Caco-2 (cell line): ENCODE measurements around the gene SPIN1. TPM values are rescaled to one million over a fixed set of nuclear protein-coding genes. Genes with fewer than 3 reads are reported as not detected.
"Not testable (repeated sequence)": the region's sequence is repeated elsewhere in the genome, so short reads cannot be mapped to it uniquely, and the experiment has no call there.

Experiments
- BruUV-seq: library from RNA; stranded (reverse); fragments of 400-500 nt; replicated peaks from 2 replicates; lab custom pipeline; 2021; lab: Mats Ljungman, UMichigan
- CTCF ChIA-PET: fragments of 300-600 bp; sonication (Branson Sonifier 250); formaldehyde crosslinking; loops from one replicate; lab custom pipeline; 2022; ENCODE audit warnings: antibody characterized with exemption; lab: Charles Lee
- POLR2A ChIA-PET: fragments of 300-600 bp; sonication (Branson Sonifier 250); formaldehyde crosslinking; loops from one replicate; lab custom pipeline; 2022; ENCODE audit warnings: antibody characterized with exemption; lab: Charles Lee
- DNase-seq, 2 experiments: peaks; one replicate each; pipeline versions ENCODE4 v3.0.0 to v3.0.0-alpha.2; 2020 to 2022
- H3K27me3 ChIP-seq: replicated peaks from 2 replicates; pipeline ENCODE4 v1.6.0; 2011; ENCODE audit warnings: low read length; ENCODE audit not compliant: control insufficient read depth, insufficient read depth
- H3K36me3 ChIP-seq: 2 replicates; pipeline ENCODE4 v1.5.1; 2011; ENCODE audit warnings: low read length; ENCODE audit not compliant: control insufficient read depth, insufficient read depth
- H3K4me1 ChIP-seq: fragments of 250-450 bp; sonication (Bioruptor Pico); 2 replicates; pipeline ENCODE4 v1.5.1; 2020; ENCODE audit warnings: mild to moderate bottlenecking
- H3K4me3 ChIP-seq: 2 replicates; pipeline ENCODE4 v1.5.1; 2011; ENCODE audit warnings: low read depth, mild to moderate bottlenecking, control low read depth, low read length
- H3K9me3 ChIP-seq: fragments of 250-450 bp; sonication (Bioruptor Pico); 2 replicates; pipeline ENCODE4 v1.5.1; 2020; ENCODE audit warnings: mild to moderate bottlenecking, moderate library complexity
- H3K27ac Mint-ChIP-seq: one replicate; pipeline ENCODE4 v1.8.0; 2022; ENCODE audit warnings: mixed read lengths; ENCODE audit not compliant: unreplicated experiment
- H3K27me3 Mint-ChIP-seq: one replicate; pipeline ENCODE4 v1.8.0; 2022; ENCODE audit warnings: mixed read lengths; ENCODE audit not compliant: insufficient read depth, unreplicated experiment
- H3K36me3 Mint-ChIP-seq: one replicate; pipeline ENCODE4 v1.8.0; 2022; ENCODE audit warnings: mild to moderate bottlenecking, mixed read lengths; ENCODE audit not compliant: insufficient read depth, unreplicated experiment
- H3K4me1 Mint-ChIP-seq: one replicate; pipeline ENCODE4 v1.8.0; 2022; ENCODE audit warnings: low read depth, mixed read lengths; ENCODE audit not compliant: unreplicated experiment
- H3K4me3 Mint-ChIP-seq: one replicate; pipeline ENCODE4 v1.8.0; 2022; ENCODE audit warnings: mild to moderate bottlenecking, moderate library complexity, mixed read lengths; ENCODE audit not compliant: unreplicated experiment
- H3K9me3 Mint-ChIP-seq: one replicate; pipeline ENCODE4 v1.8.0; 2022; ENCODE audit warnings: mixed read lengths; ENCODE audit not compliant: unreplicated experiment
- intact Hi-C: fragments of 100-400 bp; cut with micrococcal nuclease; formaldehyde crosslinking; loops from one replicate; pipeline ENCODE4 v1.10.0; 2022; ENCODE audit not compliant: unreplicated experiment
- total RNA-seq: library from RNA; stranded (reverse); gene quantifications from 2 replicates; pipeline ENCODE4 v1.2.3, GENCODE V29; 2022
- TF ChIP-seq, protein P1 (sequence below), 2 experiments: fragments of 200-600 bp in 1 of 2; IDR thresholded peaks; 1 replicate in 1 of 2; 2 replicates in 1 of 2; pipeline versions ENCODE4 v1.5.1 to v1.8.0; 2011 to 2022; ENCODE audit warnings: antibody characterized with exemption in 1 of 2, control low read depth in 1 of 2, inconsistent platforms in 1 of 2, low read depth in 1 of 2, low read length in 1 of 2, mild to moderate bottlenecking in 1 of 2, moderate library complexity in 1 of 2; ENCODE audit not compliant: insufficient read depth in 1 of 2, severe bottlenecking in 1 of 2, unreplicated experiment in 1 of 2

The SPIN1 gene
- total RNA-seq, 1 experiment from 2014 or later = 51.7 TPM

DNA sequence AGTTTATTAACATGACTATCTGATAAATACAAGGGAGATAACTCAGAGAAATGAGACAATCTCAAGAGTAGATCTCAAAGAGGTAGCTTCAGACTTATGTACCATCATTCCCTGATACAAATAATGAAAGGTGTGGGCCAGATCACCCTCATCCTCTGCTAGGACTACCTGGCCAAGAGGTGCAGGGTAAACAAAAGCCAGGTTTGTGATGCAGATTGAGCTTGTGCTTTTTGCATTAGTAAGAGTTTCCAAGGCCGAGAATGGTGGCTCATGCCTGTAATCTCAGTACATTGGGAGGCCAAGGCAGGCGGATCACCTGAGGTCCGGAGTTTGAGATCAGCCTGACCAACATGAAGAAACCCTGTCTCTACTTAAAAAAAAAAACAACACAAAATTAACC is 8.9 kb upstream of the SPIN1 start:
- Histone ChIP-seq H3K4me3 (no peak overlapping the region), H3K36me3 (no peaks in the 10 kb centered on the region), H3K9me3 (no peaks in the 10 kb centered on the region), H3K27me3 (no peaks in the 10 kb centered on the region), H3K4me1 (no peaks in the 10 kb centered on the region)
- POLR2A ChIA-PET = no interaction called here
- Mint-ChIP-seq H3K36me3 (no peaks in the 10 kb centered on the region), H3K27ac (no peak overlapping the region), H3K4me1 (no peaks in the 10 kb centered on the region), H3K9me3 (peaks cover 10% of the 10 kb centered on the region), H3K27me3 (no peaks in the 10 kb centered on the region), H3K4me3 (no peak overlapping the region)
- CTCF ChIA-PET = no interaction called here
- BruUV-seq = no TSS peak
- intact Hi-C loops = no loop called here
- no peak for DNase-seq
- TF ChIP-seq, protein P1, sequence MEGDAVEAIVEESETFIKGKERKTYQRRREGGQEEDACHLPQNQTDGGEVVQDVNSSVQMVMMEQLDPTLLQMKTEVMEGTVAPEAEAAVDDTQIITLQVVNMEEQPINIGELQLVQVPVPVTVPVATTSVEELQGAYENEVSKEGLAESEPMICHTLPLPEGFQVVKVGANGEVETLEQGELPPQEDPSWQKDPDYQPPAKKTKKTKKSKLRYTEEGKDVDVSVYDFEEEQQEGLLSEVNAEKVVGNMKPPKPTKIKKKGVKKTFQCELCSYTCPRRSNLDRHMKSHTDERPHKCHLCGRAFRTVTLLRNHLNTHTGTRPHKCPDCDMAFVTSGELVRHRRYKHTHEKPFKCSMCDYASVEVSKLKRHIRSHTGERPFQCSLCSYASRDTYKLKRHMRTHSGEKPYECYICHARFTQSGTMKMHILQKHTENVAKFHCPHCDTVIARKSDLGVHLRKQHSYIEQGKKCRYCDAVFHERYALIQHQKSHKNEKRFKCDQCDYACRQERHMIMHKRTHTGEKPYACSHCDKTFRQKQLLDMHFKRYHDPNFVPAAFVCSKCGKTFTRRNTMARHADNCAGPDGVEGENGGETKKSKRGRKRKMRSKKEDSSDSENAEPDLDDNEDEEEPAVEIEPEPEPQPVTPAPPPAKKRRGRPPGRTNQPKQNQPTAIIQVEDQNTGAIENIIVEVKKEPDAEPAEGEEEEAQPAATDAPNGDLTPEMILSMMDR (IDR thresholded peaks at IDR 0.05; ENCODE audit: insufficient read depth in 1 of 2, low read depth in 1 of 2, low read length in 1 of 2, severe bottlenecking in 1 of 2, unreplicated experiment in 1 of 2) = no peak

DNA sequence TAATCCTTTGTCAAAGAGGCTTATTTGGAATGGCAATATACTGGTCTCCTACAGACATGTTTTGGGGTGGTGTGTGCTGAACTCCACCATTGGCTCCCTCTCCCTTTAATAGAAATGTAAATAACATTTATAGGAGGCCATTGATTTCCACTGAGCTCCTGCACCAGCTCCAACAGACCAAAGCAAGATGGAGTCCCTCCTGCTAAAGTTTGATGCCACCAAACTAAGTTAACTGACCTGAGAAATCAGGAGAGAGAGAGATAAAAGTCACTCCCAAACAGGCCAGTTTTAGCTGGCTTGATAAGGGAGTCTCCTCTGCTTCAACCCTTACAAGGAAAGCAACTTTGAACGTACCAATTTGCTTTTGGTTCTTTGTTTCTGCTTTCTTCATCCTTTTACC is 8.1 kb upstream of the SPIN1 start:
- no peaks in the 10 kb centered on the region for H3K36me3 Mint-ChIP-seq
- H3K9me3 Mint-ChIP-seq = peaks cover 10% of the 10 kb centered on the region
- BruUV-seq = no TSS peak
- CTCF ChIA-PET = no interaction called here
- Histone ChIP-seq H3K4me1 (no peaks in the 10 kb centered on the region), H3K4me3 (no peak overlapping the region), H3K36me3 (no peaks in the 10 kb centered on the region), H3K27me3 (no peaks in the 10 kb centered on the region), H3K9me3 (no peaks in the 10 kb centered on the region)
- TF ChIP-seq, protein P1 (IDR thresholded peaks at IDR 0.05; ENCODE audit: insufficient read depth in 1 of 2, low read depth in 1 of 2, low read length in 1 of 2, severe bottlenecking in 1 of 2, unreplicated experiment in 1 of 2) = no peak
- no peak overlapping the region for H3K27ac Mint-ChIP-seq
- POLR2A ChIA-PET = no interaction called here
- H3K27me3 Mint-ChIP-seq = no peaks in the 10 kb centered on the region
- DNase-seq = no peak
- intact Hi-C loops = no loop called here
- H3K4me1 Mint-ChIP-seq = no peaks in the 10 kb centered on the region
- no peak overlapping the region for H3K4me3 Mint-ChIP-seq

DNA sequence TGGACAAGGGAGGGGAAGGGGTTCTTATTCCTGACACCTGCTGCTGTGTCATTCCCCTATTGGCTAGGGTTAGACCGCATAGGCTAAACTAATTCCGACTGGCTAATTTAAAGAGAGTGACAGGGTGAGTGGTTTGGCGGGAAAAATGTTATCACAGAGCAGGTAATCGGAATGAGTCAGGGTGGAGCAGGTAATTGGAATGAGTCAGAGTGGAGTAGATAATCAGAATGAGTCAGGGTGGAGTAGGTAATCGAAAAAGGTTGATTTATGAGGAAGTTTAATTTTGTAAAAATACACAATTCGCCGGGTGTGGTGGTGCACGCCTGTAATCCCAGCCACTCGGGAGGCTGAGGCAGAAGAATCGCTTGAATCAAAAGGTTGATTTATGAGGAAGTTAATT is 6.9 kb upstream of the SPIN1 start:
- CTCF ChIA-PET, H3K4me1 ChIP-seq, H3K4me1 Mint-ChIP-seq, intact Hi-C loops, H3K27ac Mint-ChIP-seq, BruUV-seq, H3K27me3 Mint-ChIP-seq, H3K27me3 ChIP-seq, H3K36me3 ChIP-seq, DNase-seq, H3K9me3 ChIP-seq, H3K4me3 Mint-ChIP-seq, H3K4me3 ChIP-seq, POLR2A ChIA-PET, H3K9me3 Mint-ChIP-seq, H3K36me3 Mint-ChIP-seq: not testable (repeated sequence)

DNA sequence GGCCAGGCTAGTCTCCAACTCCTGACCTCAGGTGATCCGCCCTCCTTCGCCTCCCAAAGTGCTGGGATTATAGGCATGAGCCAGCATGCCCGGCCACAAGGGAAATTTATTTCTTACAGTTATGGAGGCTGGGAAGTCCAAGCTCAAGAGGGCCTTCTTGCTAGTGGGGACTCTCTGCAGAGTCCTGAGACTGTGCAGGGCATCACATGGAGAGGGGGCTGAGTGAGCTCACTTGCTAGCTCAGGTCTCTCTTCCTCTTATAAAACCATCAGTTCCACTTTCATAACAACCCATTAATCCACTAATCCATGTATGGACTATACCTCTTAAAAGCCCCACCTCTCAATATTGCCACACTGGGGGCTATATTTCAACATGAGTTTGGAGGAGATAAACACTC is 5.1 kb upstream of the SPIN1 start:
- no peak for DNase-seq
- BruUV-seq = no TSS peak
- H3K36me3 Mint-ChIP-seq = peaks cover 9% of the 10 kb centered on the region
- no peaks in the 10 kb centered on the region for H3K9me3 ChIP-seq
- POLR2A ChIA-PET = no interaction called here
- no peak overlapping the region for H3K4me3 Mint-ChIP-seq
- H3K27me3 Mint-ChIP-seq = no peaks in the 10 kb centered on the region
- TF ChIP-seq, protein P1 (IDR thresholded peaks at IDR 0.05; ENCODE audit: insufficient read depth in 1 of 2, low read depth in 1 of 2, low read length in 1 of 2, severe bottlenecking in 1 of 2, unreplicated experiment in 1 of 2) = no peak
- H3K27ac Mint-ChIP-seq = no peak overlapping the region
- intact Hi-C loops = no loop called here
- H3K27me3 ChIP-seq = no peaks in the 10 kb centered on the region
- no peak overlapping the region for H3K4me3 ChIP-seq
- no peaks in the 10 kb centered on the region for H3K36me3 ChIP-seq
- CTCF ChIA-PET = no interaction called here
- no peaks in the 10 kb centered on the region for H3K4me1 ChIP-seq
- H3K9me3 Mint-ChIP-seq = peaks cover 10% of the 10 kb centered on the region
- no peaks in the 10 kb centered on the region for H3K4me1 Mint-ChIP-seq

DNA sequence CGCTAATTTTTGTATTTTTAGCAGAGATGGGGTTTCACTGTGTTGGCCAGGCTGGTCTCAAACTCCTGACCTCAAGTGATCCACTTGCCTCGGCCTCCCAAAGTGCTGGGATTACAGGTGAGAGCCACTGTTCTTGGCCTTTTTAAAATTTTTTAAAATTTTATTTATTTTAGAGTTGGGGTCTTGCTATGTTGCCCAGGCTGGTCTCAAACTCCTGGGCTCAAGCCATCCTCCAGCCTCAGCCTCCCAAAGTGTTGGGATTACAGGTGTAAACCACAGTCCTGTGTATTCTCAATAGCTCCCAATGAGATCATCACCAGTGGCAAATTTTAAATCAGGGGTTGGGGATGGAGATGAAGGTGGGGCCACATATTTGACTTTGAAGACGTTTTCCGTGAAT is 2.1 kb upstream of the SPIN1 start:
- H3K36me3 Mint-ChIP-seq, H3K27me3 Mint-ChIP-seq, BruUV-seq, H3K27me3 ChIP-seq, H3K4me1 ChIP-seq, H3K36me3 ChIP-seq, H3K9me3 ChIP-seq, POLR2A ChIA-PET, CTCF ChIA-PET, H3K4me3 ChIP-seq, H3K4me1 Mint-ChIP-seq, H3K9me3 Mint-ChIP-seq, DNase-seq: not testable (repeated sequence)
- peak overlapping the region; percentile 89 for H3K4me3 Mint-ChIP-seq
- intact Hi-C loops = loop anchor here (5.0 kb wide), 3 partner anchors 44 to 214 kb away; no protein-coding TSS in a partner anchor
- H3K27ac Mint-ChIP-seq = peak overlapping the region; percentile 45
